ENCODE data around the gene PDZRN3. TPM values are rescaled to one million over a fixed set of nuclear protein-coding genes. Genes with fewer than 3 reads are reported as not detected.

PDZRN3 gene
- total RNA-seq, 2 experiments from 2014 or later: not detected

GRCh38 chr3:73558727-73559075 is 66.0 kb downstream of the PDZRN3 start:
- H3K9me3 Mint-ChIP-seq: no peaks in the 10 kb centered on the region
- ChIA-PET CTCF (no interaction called here), POLR2A (interaction anchor here (0.5 kb wide), 1 partner anchor 16 kb away, joined by 3 read pairs; no protein-coding TSS in a partner anchor)
- intact Hi-C loops (cut with micrococcal nuclease): no loop called here
- no peaks in the 10 kb centered on the region for H3K36me3 Mint-ChIP-seq (ENCODE audit: low read depth)
- H3K27ac Mint-ChIP-seq: no peak overlapping the region
- H3K4me1 Mint-ChIP-seq (ENCODE audit: low read depth): no peaks in the 10 kb centered on the region
- no peak for TF ChIP-seq CTCF (IDR thresholded peaks at IDR 0.05)
- no peak overlapping the region for H3K4me3 Mint-ChIP-seq
- ATAC-seq (no peak), DNase-seq (no peak)
- H3K27me3 Mint-ChIP-seq: no peaks in the 10 kb centered on the region

- intact Hi-C loops (cut with micrococcal nuclease): no loop called here
- H3K4me3 Mint-ChIP-seq: no peak overlapping the region
- no peaks in the 10 kb centered on the region for H3K36me3 Mint-ChIP-seq (ENCODE audit: low read depth)
- no peaks in the 10 kb centered on the region for H3K27me3 Mint-ChIP-seq
- ChIA-PET POLR2A (no interaction called here), CTCF (no interaction called here)
- H3K9me3 Mint-ChIP-seq: no peaks in the 10 kb centered on the region
- no peak for TF ChIP-seq CTCF (IDR thresholded peaks at IDR 0.05)
- H3K27ac Mint-ChIP-seq: no peak overlapping the region
- no peak for ATAC-seq
- no peaks in the 10 kb centered on the region for H3K4me1 Mint-ChIP-seq (ENCODE audit: low read depth)
- DNase-seq: no peak
These were observed 66.6 kb downstream of the PDZRN3 start for GRCh38 chr3:73557986-73558726.

GRCh38 chr3:73556520-73557372 is 68.0 kb downstream of the PDZRN3 start:
- H3K27ac Mint-ChIP-seq: no peak overlapping the region
- H3K4me3 Mint-ChIP-seq: no peak overlapping the region
- ATAC-seq (no peak), DNase-seq (no peak)
- H3K4me1 Mint-ChIP-seq (ENCODE audit: low read depth): no peaks in the 10 kb centered on the region
- no peaks in the 10 kb centered on the region for H3K27me3 Mint-ChIP-seq
- POLR2A ChIA-PET: no interaction called here
- H3K9me3 Mint-ChIP-seq: no peaks in the 10 kb centered on the region
- no peak for TF ChIP-seq CTCF (IDR thresholded peaks at IDR 0.05)
- CTCF ChIA-PET: interaction anchor here (0.8 kb wide), 1 partner anchor 8 kb away, joined by 3 read pairs; no protein-coding TSS in a partner anchor
- intact Hi-C loops (cut with micrococcal nuclease): no loop called here
- no peaks in the 10 kb centered on the region for H3K36me3 Mint-ChIP-seq (ENCODE audit: low read depth)

- H3K4me1 Mint-ChIP-seq (ENCODE audit: low read depth): no peaks in the 10 kb centered on the region
- no peak for TF ChIP-seq CTCF (IDR thresholded peaks at IDR 0.05)
- no peaks in the 10 kb centered on the region for H3K9me3 Mint-ChIP-seq
- ATAC-seq: no peak
- H3K4me3 Mint-ChIP-seq: no peak overlapping the region
- intact Hi-C loops (cut with micrococcal nuclease): no loop called here
- H3K27me3 Mint-ChIP-seq: no peaks in the 10 kb centered on the region
- CTCF ChIA-PET: no interaction called here
- no peak for DNase-seq
- POLR2A ChIA-PET: no interaction called here
- no peaks in the 10 kb centered on the region for H3K36me3 Mint-ChIP-seq (ENCODE audit: low read depth)
- no peak overlapping the region for H3K27ac Mint-ChIP-seq
These were observed 69.7 kb downstream of the PDZRN3 start for GRCh38 chr3:73555076-73555475.

- POLR2A ChIA-PET: no interaction called here
- Mint-ChIP-seq H3K27me3 (no peaks in the 10 kb centered on the region), H3K4me1 (ENCODE audit: low read depth) (no peaks in the 10 kb centered on the region), H3K27ac (no peak overlapping the region), H3K4me3 (no peak overlapping the region), H3K9me3 (no peaks in the 10 kb centered on the region), H3K36me3 (ENCODE audit: low read depth) (no peaks in the 10 kb centered on the region)
- intact Hi-C loops (cut with micrococcal nuclease): no loop called here
- ATAC-seq (no peak), DNase-seq (no peak)
- no peak for TF ChIP-seq CTCF (IDR thresholded peaks at IDR 0.05)
- CTCF ChIA-PET: no interaction called here
These were observed 72.0 kb downstream of the PDZRN3 start for GRCh38 chr3:73552700-73553099.

All from activated CD8-positive, alpha-beta T cell treated with anti-CD3 and anti-CD28 coated beads for 36 hours (primary cell).